Measurements from ENCODE around the gene SRGAP3. TPM values are rescaled to one million over a fixed set of nuclear protein-coding genes. Genes with fewer than 3 reads are reported as not detected.

SRGAP3 gene
- total RNA-seq, 4 donors from 2014 or later, result 7.5 to 33.8 (median 16.0) TPM

GRCh38 chr3:9167222-9167621 is 82.2 kb downstream of the SRGAP3 start:
- Histone ChIP-seq H3K9me3 (no peaks in the 10 kb centered on the region), H3K36me3 (no peaks in the 10 kb centered on the region), H3K27ac (no peak overlapping the region), H3K4me3 (no peak overlapping the region), H3K27me3 (no peaks in the 10 kb centered on the region), H3K4me1 (no peaks in the 10 kb centered on the region)
- TF ChIP-seq POLR2AphosphoS5 (IDR thresholded peaks at IDR 0.05) (no peak), EP300 (IDR thresholded peaks at IDR 0.05; ENCODE audit: low read depth) (no peak), CTCF (IDR thresholded peaks at IDR 0.05) (no peak), POLR2A (IDR thresholded peaks at IDR 0.05) (no peak)
- intact Hi-C loops (cut with DNase I; ENCODE audit: low total_unique reads) (no loop called here), in situ Hi-C loops (cut with MboI; ENCODE audit: low pct_ligation_motif_present in 1 of 4, low pct_unique_long_range_greater_than_20kb in 1 of 4, low sequenced_read_pairs in 3 of 4) (no loop called here)
- DNase-seq, result no peak
- WGBS, 2 donors (ENCODE audit: low coverage in 1 of 2), result 80 to 92% methylated on average over 2 of the region's 2 CpGs

GRCh38 chr3:9165421-9165820 is 84.0 kb downstream of the SRGAP3 start:
- in situ Hi-C loops (cut with MboI; ENCODE audit: low pct_ligation_motif_present in 1 of 4, low pct_unique_long_range_greater_than_20kb in 1 of 4, low sequenced_read_pairs in 3 of 4) (no loop called here), intact Hi-C loops (cut with DNase I; ENCODE audit: low total_unique reads) (no loop called here)
- Histone ChIP-seq H3K9me3 (no peaks in the 10 kb centered on the region), H3K27ac (no peak overlapping the region), H3K27me3 (no peaks in the 10 kb centered on the region), H3K4me1 (no peaks in the 10 kb centered on the region), H3K4me3 (no peak overlapping the region), H3K36me3 (no peaks in the 10 kb centered on the region)
- WGBS, 2 donors (ENCODE audit: low coverage in 1 of 2), result 70 to 88% methylated on average over 3 to 5 of the region's 5 CpGs
- no peak for DNase-seq
- TF ChIP-seq CTCF (IDR thresholded peaks at IDR 0.05) (no peak), POLR2A (IDR thresholded peaks at IDR 0.05) (no peak), POLR2AphosphoS5 (IDR thresholded peaks at IDR 0.05) (no peak), EP300 (IDR thresholded peaks at IDR 0.05; ENCODE audit: low read depth) (no peak)

GRCh38 chr3:9163289-9163688 is 86.2 kb downstream of the SRGAP3 start:
- TF ChIP-seq EP300 (IDR thresholded peaks at IDR 0.05; ENCODE audit: low read depth) (no peak), POLR2A (IDR thresholded peaks at IDR 0.05) (no peak), CTCF (IDR thresholded peaks at IDR 0.05) (no peak), POLR2AphosphoS5 (IDR thresholded peaks at IDR 0.05) (no peak)
- 91% methylated on average over 12 of the region's 12 CpGs; no CpG with 5 or more reads in 1 of the 2 donors for WGBS, 2 donors (ENCODE audit: low coverage in 1 of 2)
- intact Hi-C loops (cut with DNase I; ENCODE audit: low total_unique reads), result no loop called here
- H3K27me3 ChIP-seq, result no peaks in the 10 kb centered on the region
- no peaks in the 10 kb centered on the region for H3K9me3 ChIP-seq
- H3K4me1 ChIP-seq, result no peaks in the 10 kb centered on the region
- H3K27ac ChIP-seq, result no peak overlapping the region
- no peaks in the 10 kb centered on the region for H3K36me3 ChIP-seq
- in situ Hi-C loops (cut with MboI; ENCODE audit: low pct_ligation_motif_present in 1 of 4, low pct_unique_long_range_greater_than_20kb in 1 of 4, low sequenced_read_pairs in 3 of 4), result no loop called here
- DNase-seq, result no peak
- no peak overlapping the region for H3K4me3 ChIP-seq

GRCh38 chr3:9161811-9162210 is 87.6 kb downstream of the SRGAP3 start:
- intact Hi-C loops (cut with DNase I; ENCODE audit: low total_unique reads), result no loop called here

More at GRCh38 chr3:9161811-9162210, 87.6 kb downstream of the SRGAP3 start:
- Histone ChIP-seq H3K36me3 (no peaks in the 10 kb centered on the region), H3K4me1 (no peaks in the 10 kb centered on the region), H3K27me3 (no peaks in the 10 kb centered on the region), H3K27ac (no peak overlapping the region), H3K4me3 (no peak overlapping the region), H3K9me3 (no peaks in the 10 kb centered on the region)
- TF ChIP-seq CTCF (IDR thresholded peaks at IDR 0.05), result no peak
- in situ Hi-C loops (cut with MboI; ENCODE audit: low pct_ligation_motif_present in 1 of 4, low pct_unique_long_range_greater_than_20kb in 1 of 4, low sequenced_read_pairs in 3 of 4), result no loop called here
- WGBS, 2 donors (ENCODE audit: low coverage in 1 of 2), result 77 to 93% methylated on average over 1 of the region's 1 CpG
- DNase-seq, result no peak
